MCF 10A (cell line): ENCODE results near the gene MIS12. TPM values are rescaled to one million over a fixed set of nuclear protein-coding genes. Genes with fewer than 3 reads are reported as not detected.

Experiments
- BruUV-seq: library from RNA; stranded (reverse); fragments of 400-500 nt; replicated peaks from 2 replicates; lab custom pipeline; 2021; lab: Mats Ljungman, UMichigan
- CTCF ChIA-PET: fragments of 300-600 bp; sonication (Branson Sonifier 250); formaldehyde crosslinking; extraction: SDS; loops from one replicate; lab custom pipeline; 2021; ENCODE audit warnings: antibody characterized with exemption, inconsistent platforms; lab: Yijun Ruan, JAX
- POLR2A ChIA-PET: fragments of 300-600, 350-650 bp; sonication (Branson Sonifier 250); formaldehyde crosslinking; extraction: SDS; loops from one replicate; lab custom pipeline; 2020; ENCODE audit warnings: antibody characterized with exemption, inconsistent platforms; lab: Yijun Ruan, JAX
- DNase-seq: peaks from one replicate; pipeline ENCODE4 v3.0.0-alpha.2; 2018; ENCODE audit not compliant: unreplicated experiment
- H3K27ac Mint-ChIP-seq: one replicate; pipeline ENCODE4 v1.8.0; 2022; ENCODE audit warnings: mild to moderate bottlenecking, low read depth, mixed read lengths; ENCODE audit not compliant: unreplicated experiment
- H3K27me3 Mint-ChIP-seq: one replicate; pipeline ENCODE4 v1.8.0; 2022; ENCODE audit warnings: mixed read lengths; ENCODE audit not compliant: insufficient read depth, unreplicated experiment
- H3K36me3 Mint-ChIP-seq: one replicate; pipeline ENCODE4 v1.8.0; 2022; ENCODE audit warnings: mild to moderate bottlenecking, moderate library complexity, mixed read lengths; ENCODE audit not compliant: insufficient read depth, unreplicated experiment
- H3K4me1 Mint-ChIP-seq: one replicate; pipeline ENCODE4 v1.8.0; 2022; ENCODE audit warnings: mixed read lengths; ENCODE audit not compliant: insufficient read depth, unreplicated experiment
- H3K4me3 Mint-ChIP-seq: one replicate; pipeline ENCODE4 v1.8.0; 2022; ENCODE audit warnings: mild to moderate bottlenecking, moderate library complexity, mixed read lengths; ENCODE audit not compliant: unreplicated experiment
- H3K9me3 Mint-ChIP-seq: one replicate; pipeline ENCODE4 v1.8.0; 2022; ENCODE audit warnings: mixed read lengths; ENCODE audit not compliant: unreplicated experiment
- CTCF ChIP-seq: fragments of 200-600 bp; IDR thresholded peaks from one replicate; pipeline ENCODE4 v1.8.0; 2022; ENCODE audit warnings: antibody characterized with exemption, mild to moderate bottlenecking; ENCODE audit not compliant: unreplicated experiment
- intact Hi-C: fragments of 100-400 bp; cut with micrococcal nuclease; formaldehyde crosslinking; loops from 2 replicates; pipeline ENCODE4 v1.14.1; 2022
- total RNA-seq: library from RNA; stranded (reverse); gene quantifications from 2 replicates; pipeline ENCODE4 v1.2.3, GENCODE V29; 2022

MIS12 gene
- total RNA-seq, 1 experiment from 2014 or later = 32.8 TPM

DNA sequence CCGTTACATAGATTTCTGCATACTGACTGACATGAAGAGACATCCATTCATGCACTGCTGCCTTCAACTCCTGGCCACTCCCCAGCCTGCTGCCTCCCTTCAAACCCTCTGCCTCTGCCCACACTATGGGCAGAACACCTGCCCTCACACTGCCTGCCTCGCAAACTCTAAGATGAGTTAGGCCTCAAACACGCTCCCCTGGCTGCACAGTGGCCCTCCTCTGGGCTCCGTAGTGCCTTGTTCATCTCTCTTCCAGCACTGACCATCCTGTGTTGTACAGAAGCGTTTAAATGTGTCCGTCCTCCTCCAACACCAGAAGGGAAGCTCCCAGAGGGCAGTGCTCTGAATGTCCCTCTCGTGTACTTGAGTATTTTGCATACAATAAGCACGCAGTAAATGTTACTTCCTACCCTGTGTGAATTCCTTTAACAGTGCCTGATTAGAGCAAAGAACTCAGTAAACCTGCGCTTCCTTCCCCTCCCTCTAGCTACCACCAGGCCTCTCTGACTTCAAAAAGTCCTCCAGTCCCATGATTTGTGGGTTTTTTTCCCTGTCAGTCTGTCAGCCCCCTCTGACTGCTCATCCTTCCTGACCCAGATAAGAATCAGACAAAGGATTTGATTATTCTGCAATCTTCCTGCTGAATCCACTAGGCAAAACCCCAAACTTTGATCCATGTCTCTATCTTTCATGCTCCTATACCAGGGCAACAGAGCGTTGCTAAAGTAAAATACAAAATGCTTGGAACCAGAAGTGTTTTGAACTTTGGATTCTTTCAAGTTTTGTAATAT, 21.5 kb upstream of the MIS12 start:
- Mint-ChIP-seq H3K36me3 (peaks cover 42% of the 10 kb centered on the region), H3K4me1 (peaks cover 33% of the 10 kb centered on the region), H3K9me3 (no peaks in the 10 kb centered on the region), H3K4me3 (no peak overlapping the region), H3K27me3 (no peaks in the 10 kb centered on the region), H3K27ac (peak overlapping the region; percentile 4)
- TF ChIP-seq CTCF = no peak
- POLR2A ChIA-PET = interaction anchor here (0.7 kb wide), 1 partner anchor 26 kb away, joined by 3 read pairs; no protein-coding TSS in a partner anchor
- no peak for DNase-seq
- intact Hi-C loops = no loop called here
- CTCF ChIA-PET = no interaction called here
- no TSS peak for BruUV-seq

DNA sequence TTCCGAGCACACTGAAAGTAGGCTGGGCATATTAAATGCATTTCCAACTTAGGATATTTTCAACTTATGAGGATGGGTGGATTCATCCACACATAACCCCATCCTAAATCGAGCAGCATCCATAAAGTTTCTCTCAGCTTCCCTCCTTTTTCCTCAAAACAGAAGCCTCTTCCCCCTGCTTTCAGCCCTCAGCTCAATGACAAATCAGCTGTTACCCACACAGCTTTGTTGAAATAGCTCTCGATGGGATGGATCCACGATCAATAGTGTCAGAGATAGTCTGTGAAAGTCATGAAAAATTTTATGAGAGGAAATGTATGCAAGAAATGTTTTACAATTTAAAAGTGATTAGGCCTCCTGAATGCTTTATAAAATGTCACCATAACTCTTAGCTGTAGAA, 20.1 kb upstream of the MIS12 start:
- no peak for TF ChIP-seq CTCF
- ChIA-PET POLR2A (interaction anchor here (0.6 to 6.7 kb wide), 7 partner anchors 20 to 1943 kb away, joined by 3 to 108 read pairs (median 6); partner anchors contain the start of genes C1QBP, DERL2, MIS12 and NUP88), CTCF (interaction anchor here (0.8 to 1.0 kb wide), 3 partner anchors 19 to 452 kb away, joined by 3 to 5 read pairs (median 4); no protein-coding TSS in a partner anchor)
- peak overlapping the region; percentile 93 for H3K27ac Mint-ChIP-seq
- BruUV-seq = no TSS peak
- intact Hi-C loops = no loop called here
- H3K4me1 Mint-ChIP-seq = peaks cover 33% of the 10 kb centered on the region
- no peaks in the 10 kb centered on the region for H3K27me3 Mint-ChIP-seq
- no peak for DNase-seq
- peak overlapping the region; percentile 92 for H3K4me3 Mint-ChIP-seq
- H3K36me3 Mint-ChIP-seq = peaks cover 36% of the 10 kb centered on the region
- no peaks in the 10 kb centered on the region for H3K9me3 Mint-ChIP-seq

- CTCF ChIA-PET = interaction anchor here (1.0 kb wide), 1 partner anchor 18 kb away, joined by 3 read pairs; no protein-coding TSS in a partner anchor
- peak overlapping the region; percentile 93 for H3K27ac Mint-ChIP-seq
- peaks cover 33% of the 10 kb centered on the region for H3K4me1 Mint-ChIP-seq
- no peaks in the 10 kb centered on the region for H3K9me3 Mint-ChIP-seq
- intact Hi-C loops = no loop called here
- H3K36me3 Mint-ChIP-seq = peaks cover 36% of the 10 kb centered on the region
- no TSS peak for BruUV-seq
- POLR2A ChIA-PET = interaction anchor here (0.6 to 6.7 kb wide), 7 partner anchors 16 to 1565 kb away, joined by 3 to 108 read pairs (median 6); partner anchors contain the start of genes C1QBP, DERL2, MIS12 and NUP88
- H3K4me3 Mint-ChIP-seq = peak overlapping the region; percentile 92
- no peaks in the 10 kb centered on the region for H3K27me3 Mint-ChIP-seq
- no peak for TF ChIP-seq CTCF
- no peak for DNase-seq
Observed at GRCh38 chr17:5467416-5467815, 18.9 kb upstream of the MIS12 start.

GRCh38 chr17:5468075-5468473, 18.3 kb upstream of the MIS12 start:
- H3K4me1 Mint-ChIP-seq = peaks cover 33% of the 10 kb centered on the region
- intact Hi-C loops = no loop called here
- no peak for TF ChIP-seq CTCF
- POLR2A ChIA-PET = interaction anchor here (0.5 to 6.7 kb wide), 12 partner anchors 12 to 1565 kb away, joined by 3 to 108 read pairs (median 3); partner anchors contain the start of genes C1QBP, DERL2, MIS12 and NUP88
- no TSS peak for BruUV-seq
- no peaks in the 10 kb centered on the region for H3K27me3 Mint-ChIP-seq
- CTCF ChIA-PET = interaction anchor here (0.7 to 1.4 kb wide), 2 partner anchors 29 to 1119 kb away, joined by 4 to 7 read pairs; partner anchors contain the start of gene C1QBP
- DNase-seq = no peak
- peak overlapping the region; percentile 92 for H3K4me3 Mint-ChIP-seq
- peaks cover 41% of the 10 kb centered on the region for H3K36me3 Mint-ChIP-seq
- H3K9me3 Mint-ChIP-seq = no peaks in the 10 kb centered on the region
- peak overlapping the region; percentile 93 for H3K27ac Mint-ChIP-seq
